Measurements from ENCODE around the gene APBA2.
A peak's percentile ranks its signal among the peaks of the same experiment; 100 is the strongest.

APBA2 gene

DNA sequence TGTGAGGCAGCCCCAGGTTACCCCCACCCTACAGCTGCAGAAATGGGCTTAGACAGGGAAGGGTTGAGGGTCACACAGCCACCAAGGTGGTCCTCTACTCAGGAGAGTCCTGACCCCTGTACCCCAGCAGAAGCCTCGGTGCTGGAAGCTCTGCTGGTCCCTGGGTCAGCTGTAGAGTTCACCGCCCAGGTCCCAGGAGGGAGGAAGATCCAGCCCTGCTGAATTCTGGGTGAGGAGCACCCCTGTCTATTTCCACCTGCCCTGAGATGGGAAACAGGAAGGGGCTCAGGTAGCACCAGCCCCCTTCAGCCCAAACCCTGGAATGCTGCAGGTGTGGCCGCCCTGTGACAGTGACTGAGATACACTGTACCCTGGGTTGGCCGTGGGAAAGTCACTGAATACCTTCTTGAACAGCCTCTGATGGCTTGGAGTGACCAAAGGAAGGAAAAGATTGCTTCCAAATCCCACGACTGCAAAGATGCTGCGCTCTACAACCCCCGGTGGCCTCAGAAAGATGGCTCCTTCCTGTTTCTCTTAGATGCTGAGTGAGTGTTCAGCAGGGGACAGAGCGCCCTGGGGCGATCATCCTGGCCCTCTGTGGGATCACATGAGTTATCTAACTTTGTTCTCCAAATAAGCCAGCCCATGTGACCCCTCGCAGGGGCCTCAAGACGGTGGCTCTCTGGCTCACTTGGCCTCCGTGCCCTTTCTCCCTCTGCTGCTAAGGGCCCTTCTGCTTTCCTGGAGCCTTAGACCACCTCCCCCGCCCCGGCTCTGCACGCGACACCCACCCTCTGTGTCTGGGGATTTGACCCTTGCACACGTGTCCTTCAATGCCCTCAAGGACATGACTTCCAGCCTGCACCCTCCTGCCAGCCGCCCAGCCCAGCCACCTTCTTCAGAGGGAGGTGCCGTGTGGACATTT lies 242.0 kb downstream of the APBA2 start:
- no peak for DNase-seq

DNA sequence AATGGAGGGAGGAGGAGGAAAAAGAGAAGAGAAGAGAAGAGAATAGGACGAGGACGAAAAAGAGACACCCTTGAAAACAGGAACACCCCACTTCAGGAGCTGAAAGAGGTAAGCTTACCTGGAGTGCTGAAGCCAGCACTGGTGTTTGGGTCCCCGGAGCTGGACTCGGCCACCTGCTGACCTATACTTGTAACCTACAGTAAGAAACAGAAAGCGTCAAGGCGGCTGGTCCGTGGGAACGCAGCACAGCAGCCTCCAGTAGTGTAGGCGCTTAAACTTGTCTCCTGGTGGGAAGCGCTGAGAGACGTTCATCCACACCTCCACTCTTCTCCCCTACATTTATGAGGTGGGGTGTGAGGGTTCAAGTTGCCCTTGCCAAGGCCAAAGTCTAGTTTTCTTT lies 242.9 kb downstream of the APBA2 start:
- no peak for DNase-seq

DNA sequence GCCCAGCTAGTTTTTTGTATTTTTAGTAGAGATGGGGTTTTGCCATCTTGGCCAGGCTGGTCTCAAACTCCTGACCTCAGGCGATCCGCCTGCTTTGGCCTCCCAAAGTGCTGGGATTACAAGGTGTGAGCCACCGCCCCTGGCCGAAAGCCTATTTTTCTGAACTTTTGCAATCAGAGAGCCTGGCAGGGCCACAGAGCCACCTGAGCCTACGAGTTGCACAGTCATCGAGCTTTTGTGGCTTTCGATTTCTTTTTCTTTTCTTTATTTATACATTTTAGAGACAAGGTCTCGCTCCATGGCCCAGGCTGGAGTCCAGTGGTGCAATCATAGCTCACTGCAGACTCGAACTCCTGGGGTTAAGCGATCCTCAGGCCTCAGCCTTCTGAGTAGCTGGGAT lies 243.4 kb downstream of the APBA2 start:
- DNase-seq, result no peak

DNA sequence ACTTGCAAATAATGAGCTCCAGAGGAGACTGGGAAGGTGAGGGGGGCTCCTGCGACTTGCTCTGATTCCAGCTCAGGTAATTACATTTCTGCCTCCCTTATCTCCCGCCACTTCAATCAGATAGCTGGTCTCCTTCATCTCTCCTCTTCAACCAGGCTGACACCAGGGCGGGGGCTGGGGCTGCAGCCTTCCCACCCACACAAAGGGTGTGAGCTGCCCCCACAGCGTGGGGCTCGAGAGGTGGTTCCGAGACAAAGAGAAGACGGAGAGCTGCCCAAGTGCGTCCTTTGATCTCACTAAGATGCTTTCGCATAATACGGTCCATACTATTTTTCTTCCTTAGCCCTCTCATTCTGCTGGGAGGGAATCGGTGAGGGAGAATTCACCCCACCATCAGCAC lies 244.2 kb downstream of the APBA2 start:
- DNase-seq, result no peak

DNA sequence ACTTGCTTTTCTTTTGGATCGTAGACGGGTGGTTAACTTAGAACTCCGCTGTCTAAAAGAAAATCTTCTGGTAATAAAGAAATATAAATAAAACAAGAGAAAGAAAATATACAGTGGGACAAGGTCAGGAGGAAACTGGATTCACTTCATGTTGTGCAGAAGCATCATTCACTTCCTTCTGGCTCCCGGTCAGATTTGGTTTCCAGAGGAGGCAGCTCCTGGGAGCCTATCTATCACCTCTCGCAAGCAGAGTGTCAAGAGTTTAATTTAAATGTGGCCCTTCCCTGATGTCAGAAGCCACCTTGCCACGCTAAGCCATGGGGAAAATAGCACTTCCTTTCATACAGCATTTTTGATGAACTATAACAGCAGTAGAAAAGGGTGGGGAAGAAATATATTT lies 244.7 kb downstream of the APBA2 start:
- DNase-seq, result no peak

DNA sequence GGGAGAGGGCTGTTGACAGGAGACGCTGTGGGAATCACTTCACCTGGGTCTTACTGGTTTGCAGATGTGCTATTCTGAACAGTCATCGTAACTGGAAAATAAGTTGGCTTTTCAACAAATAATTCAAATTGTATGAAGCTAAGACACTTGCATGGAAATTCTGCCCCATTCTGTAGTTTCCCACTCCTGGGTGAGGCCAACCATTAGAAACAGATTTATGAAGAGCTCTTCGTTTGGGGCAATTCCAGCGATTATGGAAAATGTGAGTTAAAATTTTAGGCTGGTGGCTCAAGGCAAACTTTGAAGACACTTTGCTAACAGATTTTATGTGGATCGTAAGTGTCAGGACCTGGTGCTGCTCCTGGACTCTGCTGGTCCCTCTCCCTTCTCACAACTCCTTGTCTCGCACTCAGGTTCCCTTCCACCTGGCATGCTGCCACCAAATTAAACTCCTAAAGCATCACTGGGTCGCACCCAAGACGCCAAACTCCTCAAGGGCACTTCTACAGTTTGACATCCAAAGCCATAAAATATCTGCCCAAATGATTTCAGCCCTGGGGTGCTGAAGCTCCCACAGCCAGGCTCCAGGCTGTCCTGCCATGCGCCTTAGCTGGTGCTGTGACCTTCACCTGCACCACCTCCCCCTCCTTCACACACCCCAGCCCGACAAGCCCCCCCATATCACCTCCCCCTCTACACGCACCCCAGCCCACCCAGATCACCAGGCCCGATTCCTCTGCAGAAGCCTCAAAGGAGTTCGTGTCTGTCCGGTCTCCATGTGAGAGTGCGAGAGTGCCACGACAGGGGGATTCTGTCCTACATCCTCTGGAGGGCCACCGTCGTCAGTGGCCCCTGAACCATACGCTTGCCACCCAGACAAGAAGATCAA lies 245.4 kb downstream of the APBA2 start:
- no peak for DNase-seq

DNA sequence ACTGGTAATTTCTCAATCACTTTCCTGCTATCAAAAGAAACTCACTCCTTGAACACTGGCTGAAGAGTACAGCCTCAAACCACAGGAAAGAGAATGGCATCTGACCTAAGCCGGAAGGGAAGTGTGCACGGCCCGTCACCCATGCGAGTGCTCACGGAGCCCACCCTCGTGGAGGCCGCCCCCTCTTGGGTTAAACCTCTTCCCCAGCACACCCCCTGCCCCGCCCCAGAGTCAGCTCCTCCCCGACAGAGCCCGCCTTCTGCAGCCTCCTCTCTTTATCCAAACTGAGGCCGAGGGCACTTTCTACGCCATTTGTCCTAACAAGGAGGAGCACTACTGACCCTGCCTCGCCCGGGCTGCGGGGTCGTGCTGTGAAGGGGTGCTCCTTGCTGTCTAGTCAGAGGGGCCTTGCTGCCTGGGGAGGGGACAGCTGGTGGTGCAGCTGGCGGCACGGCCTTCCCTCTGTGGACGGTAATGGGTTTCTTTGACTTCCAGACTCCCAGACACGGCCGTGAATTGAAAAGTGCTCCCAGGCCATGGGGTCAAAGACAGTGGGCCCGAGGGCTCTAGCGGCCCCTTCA lies 246.2 kb downstream of the APBA2 start:
- DNase-seq, result no peak

DNA sequence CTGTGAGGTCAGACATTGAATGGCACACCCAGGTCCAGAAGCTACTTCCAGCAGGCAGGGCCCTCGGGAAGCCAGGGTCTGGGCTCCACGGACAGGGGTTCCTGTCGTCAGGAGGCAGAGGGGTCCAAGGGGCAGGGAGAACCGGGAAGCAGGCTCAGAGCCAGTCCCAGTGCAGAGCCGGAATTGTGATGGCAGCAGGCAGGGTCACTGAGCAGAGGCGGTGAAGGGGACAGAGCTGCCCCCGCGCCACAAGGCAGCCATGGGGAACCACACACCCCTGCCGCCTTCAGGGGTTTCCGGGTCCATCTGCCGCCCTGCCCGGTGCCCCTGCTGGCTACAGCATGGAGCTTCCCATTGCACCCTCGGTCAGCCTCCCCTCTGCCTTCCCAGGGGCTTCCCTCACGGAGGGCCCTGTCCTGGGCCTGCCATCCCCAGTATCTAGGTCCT lies 247.0 kb downstream of the APBA2 start:
- DNase-seq, result no peak

DNA sequence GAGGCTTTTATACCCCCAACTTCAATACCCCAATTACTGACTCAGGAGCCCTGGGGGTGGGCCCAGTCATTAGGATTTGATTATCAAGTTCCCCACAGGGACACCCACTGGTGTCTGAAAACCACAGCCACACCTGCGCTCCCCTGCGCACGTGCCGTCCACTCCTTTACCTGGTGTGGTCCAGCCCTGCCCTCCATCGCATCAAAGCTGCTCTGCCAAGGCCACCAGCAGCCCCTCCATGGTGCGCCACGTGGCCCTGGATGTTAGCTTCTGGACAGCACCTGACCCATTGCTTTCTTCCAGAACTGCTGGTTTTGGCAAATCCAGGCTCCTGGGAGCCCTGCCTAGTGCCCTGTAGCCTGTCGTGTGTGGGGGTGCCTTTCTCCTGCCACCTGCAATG lies 247.5 kb downstream of the APBA2 start:
- DNase-seq, result no peak

DNA sequence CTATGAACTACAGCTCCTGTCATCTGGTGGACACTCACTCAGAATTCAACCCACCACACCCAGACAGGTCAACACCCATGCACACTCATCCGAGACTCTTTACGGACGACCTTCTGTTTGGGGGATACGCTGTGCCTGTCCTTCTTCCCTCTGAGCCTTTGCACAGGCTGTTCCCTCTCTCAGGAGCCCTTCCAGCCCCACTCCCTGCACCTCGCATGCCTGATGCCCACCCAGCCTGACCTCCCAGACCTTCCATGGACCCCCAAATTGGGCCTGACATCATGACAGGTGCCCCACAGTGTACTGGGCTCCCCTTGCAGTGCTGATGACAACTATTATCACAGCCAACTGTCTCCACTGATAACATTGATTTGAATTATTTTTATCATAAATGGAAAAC lies 248.0 kb downstream of the APBA2 start:
- DNase-seq, result no peak

DNA sequence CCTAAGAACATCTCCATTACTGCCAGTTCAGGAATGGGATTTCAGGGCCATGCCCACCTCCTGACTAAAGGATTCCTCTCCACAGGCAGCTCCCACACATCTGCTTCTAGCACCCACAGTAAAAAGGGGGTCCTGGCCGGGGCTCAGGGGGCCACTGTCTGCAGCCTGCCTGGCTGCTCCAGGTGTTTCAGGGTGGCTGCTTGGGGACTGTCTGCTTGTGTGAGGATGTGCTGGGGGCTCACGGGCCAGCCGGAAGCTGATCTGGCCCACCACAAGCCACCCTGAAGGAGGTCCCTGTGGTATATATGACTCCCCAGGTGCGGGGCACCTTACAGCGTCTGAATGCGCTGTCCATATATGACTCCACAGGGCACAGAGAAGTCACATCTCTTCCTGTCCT lies 248.5 kb downstream of the APBA2 start:
- no peak for DNase-seq

DNA sequence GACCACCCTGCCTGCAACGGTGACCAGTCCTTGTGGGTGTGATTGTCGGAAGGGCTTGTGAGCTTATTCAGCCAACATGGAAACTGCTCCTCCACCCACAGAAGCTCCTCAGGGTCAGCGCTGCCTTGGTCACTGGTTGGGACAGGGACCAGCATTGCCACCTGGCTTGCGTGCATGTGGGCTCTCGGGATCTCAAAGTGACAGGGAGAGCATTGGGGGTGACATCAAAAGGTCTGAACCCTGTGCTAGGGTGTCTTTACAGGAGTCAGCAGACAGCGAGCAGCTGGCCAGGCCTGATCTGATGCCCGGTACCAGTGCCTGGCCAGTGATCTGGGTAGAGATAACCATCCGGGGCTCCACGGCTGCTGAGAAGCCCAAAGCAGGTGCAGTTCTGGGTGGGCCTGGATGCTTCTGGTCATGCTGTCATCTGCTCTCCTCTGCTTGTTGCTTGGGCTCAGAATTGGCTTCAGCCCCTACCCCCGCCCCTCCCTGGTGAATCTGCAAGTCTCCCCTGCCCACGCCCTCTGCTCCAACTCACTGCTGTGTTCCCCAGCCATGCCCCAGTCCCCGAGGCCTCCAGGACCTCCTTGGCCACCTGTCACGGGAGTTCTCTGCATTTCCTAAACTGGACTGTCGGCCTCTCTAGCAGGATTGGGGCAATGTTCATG lies 249.0 kb downstream of the APBA2 start:
- DNase-seq, result no peak

DNA sequence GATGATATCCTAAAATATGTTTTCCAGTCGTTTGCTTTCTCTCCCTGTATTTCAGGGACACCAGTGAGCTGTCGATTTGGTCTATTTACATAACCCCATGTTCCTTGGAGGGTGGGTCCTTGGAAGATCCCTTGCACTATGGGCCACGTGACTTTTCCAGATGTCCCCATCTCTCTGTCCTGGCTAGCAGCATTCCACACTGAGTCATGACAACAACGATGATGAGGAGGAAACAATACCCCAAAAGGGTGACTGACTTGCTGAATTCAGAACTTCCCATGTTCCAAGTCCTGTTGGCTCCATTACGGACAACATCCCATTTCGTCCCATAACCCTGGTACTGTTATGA lies 249.5 kb downstream of the APBA2 start:
- DNase-seq, result no peak

DNA sequence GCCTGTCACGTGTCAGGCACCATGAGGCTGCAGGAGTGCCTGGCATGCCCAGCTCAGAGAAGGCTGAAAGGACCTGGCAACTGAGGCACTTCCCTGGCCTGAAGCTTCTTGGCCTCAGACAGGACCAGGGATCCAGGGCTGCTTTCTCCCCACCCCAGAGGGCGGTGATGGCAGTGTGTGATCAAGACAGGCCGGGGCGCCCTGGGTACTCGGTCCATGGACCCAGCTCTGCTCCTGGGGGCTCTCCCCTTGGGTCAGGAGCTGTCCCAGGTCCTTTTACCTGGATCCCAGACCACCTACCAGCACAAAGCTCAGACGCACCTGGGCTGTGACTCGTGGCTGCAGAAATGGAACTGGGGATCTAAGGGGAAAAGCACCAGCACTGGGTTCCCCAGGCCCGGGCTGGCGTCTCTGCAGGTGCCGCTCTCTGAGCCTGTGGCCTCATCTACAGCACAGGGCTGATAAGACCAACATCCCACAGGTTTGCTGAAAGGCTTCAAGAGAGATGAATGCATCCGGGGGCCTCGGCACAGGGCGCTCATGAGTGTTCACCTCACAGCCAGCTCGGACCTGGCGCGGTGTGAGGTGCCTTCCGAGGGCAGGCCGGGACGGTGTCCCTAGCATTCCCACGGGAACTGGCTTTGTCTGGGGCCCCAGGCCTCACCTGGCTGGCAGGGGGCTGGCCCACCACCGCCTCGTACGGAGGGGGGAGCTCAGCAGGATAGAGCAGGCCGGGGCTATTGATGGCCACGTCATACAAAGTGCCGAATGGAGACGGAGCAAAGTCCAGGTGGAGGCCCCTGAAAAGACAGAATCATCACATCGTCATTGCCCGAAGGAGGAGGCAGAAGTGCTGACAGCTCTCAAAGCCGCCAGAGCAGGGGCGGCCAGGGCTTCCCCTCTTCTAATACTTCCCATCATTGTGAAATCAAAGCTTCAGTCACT lies 250.2 kb downstream of the APBA2 start:
- no peak for DNase-seq

DNA sequence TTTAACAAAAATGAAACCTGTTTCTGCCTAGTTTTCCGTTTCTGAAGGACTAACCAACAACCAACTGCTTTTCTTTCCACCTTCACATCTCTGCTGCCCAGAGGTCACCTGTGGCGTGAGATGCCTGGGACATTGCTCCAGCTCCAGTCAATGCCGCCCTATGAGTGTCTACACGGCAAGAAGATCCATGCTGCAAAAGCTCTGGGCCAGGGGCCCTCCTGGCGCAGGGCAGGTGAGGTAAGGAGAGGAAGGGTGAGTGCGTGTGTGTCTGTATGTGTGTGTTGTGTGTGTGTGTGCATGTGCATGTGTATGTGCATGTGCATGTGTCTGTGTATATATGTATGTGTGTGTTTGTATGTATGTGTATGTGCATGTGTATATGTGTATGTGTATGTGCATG lies 252.5 kb downstream of the APBA2 start:
- DNase-seq, result no peak

DNA sequence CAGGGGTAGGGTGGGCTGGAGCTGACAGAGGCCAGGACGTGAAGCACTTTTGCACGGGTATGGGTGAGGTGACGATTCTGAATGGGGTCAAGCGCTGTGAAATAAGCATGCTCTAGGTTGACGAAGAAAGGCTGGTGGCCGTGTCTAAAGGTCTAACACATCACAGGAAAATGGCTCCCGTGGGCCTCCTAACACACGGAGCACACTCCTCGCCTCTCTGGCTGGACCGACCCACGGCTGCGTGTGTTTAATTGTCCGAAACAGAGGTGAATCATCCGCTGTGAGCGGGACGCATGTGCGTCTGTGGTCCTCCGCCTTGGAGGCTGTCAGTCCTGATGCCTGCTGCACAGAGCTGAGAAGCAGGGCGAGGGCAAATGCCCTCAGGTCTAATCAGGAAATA lies 253.3 kb downstream of the APBA2 start:
- DNase-seq, result no peak

DNA sequence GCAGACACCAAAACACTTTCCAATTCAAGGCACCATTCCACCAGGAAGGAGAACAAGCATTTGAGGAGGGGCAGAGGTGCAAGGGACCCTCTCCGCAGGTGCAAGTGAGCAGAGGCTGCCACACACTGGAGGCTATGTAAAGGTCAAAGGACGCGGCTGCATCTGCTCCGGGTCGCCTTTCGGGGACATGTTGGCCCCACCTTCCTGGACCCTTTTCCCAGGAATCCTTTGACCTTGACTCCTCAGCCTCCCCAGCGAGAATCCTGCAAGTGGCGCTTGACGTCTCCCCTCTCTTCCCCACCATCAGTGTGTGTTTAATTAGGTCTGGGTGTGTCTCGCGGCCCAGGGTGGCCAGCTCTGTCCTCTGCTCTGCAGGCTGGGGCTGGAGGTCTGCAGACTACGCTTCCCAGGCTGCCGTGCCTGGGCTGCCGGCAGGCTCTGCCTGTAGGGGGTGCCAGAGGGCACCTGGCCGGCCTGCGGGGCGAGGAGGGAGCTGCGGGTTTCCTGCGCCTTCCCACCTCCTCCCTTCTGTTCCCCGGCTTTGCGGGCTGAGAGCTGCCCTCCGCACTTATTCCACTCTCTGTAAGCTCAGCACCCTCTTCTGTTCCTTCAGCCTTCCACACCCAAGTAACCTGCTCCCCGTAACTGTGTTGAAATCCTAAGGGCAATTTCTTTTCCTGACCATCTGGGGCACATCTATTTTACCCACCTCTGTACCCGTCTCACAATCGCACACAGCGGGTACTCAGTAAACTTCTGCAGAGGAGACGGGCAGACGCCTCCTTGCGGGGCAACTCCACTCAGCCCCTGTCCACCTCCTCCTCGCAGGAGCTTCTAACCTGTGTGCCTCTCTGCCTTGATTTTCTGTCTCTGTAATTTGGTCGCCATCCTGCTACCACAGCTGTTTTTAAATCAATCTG lies 254.0 kb downstream of the APBA2 start:
- DNase-seq, result peak; percentile 38

DNA sequence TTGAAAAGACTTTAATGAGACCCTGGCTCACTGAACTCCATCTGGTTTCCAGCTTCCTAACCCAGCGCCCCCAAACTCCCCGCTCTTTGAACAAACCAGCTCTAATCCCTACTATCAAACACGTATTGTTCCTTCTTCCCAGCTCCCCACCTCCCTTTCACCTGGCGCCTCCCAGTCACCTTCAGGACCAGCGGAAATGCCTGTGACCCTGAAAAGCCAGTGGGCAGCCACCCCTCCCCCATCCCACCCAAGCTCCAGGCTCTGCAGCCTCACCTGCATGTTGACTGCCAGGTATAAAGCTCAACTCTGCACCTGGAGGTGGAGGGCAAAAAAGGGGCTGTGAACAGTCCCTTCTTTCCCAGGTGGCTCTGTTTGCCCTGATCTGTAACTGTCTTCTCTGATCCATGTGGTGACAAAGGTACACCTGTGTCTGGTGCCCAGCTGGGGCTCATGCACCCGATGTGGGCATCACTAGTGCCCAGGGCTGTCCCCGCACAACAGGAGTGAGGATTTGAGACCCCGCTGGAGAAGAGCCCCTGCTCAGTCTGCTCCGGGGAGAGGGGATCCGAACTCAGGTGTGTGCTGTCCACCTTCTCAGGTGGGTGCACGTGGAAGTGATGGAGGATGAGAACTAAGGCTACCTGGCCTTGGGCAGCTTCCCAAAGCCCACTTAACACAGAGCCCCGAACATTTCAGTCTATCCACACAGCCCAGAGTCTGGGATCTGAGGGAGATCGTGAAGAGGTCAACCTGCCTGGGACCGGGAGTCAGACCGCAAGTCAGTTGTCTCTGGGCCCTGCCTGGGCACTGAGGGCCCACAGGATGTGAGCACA lies 254.9 kb downstream of the APBA2 start:
- DNase-seq, result no peak

DNA sequence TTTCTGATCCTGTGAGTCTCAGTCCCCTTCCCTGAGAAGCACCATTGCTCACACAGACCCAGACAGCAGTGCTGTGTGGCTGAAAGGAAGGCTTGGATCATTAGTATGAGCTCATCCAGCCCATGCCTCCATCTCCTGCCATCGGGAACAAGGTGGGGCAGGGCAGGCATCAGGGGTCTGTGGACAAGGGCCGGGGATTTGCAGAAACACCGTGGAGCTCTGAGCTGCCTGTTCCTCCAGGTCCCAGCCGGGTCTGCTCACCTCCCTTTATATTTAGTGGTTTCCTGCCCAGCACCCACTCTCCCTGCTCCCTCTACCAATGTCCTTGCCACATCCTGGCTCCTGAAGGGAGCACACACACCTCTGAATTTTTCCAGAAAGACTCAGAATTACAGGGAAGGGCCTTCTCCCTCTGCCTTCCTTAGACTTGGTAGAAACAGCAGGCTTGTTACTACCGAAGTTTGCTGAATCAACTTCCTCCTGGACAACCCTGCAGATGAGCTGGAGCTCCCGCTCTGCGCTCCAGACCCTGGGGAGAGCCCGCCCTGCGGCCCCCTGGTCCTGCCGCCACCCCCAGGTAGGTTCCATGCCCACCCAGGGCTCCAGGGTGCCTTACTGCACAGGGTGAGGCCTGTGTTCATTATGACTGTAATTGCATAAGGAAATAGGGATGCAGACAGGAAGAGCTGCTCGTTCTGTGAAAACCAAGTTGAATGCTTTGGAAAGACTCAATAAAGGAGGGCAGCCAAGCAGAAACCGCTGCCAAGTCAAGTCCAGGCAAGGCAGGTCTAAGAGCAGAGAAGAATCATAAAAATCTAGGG lies 255.7 kb downstream of the APBA2 start:
- DNase-seq, result no peak
